H1 (cell line): Measurements from ENCODE around the gene ZKSCAN1.

Experiments used
- TF ChIP-seq, protein P1 (sequence below): IDR thresholded peaks from 2 replicates; pipeline ENCODE4 v1.6.1; 2012; ENCODE audit warnings: inconsistent platforms
- TF ChIP-seq, protein P2 (sequence below), 3 experiments: IDR thresholded peaks; 1 replicate in 2 of 3; 2 replicates in 1 of 3; pipeline versions ENCODE4 v1.5.1 to v1.6.1; 2011; ENCODE audit warnings: low read length in 3 of 3, mild to moderate bottlenecking in 3 of 3, inconsistent platforms in 2 of 3, low read depth in 1 of 3, moderate library complexity in 1 of 3; ENCODE audit not compliant: insufficient read depth in 1 of 3; ENCODE audit errors: control extremely low read depth in 1 of 3

DNA sequence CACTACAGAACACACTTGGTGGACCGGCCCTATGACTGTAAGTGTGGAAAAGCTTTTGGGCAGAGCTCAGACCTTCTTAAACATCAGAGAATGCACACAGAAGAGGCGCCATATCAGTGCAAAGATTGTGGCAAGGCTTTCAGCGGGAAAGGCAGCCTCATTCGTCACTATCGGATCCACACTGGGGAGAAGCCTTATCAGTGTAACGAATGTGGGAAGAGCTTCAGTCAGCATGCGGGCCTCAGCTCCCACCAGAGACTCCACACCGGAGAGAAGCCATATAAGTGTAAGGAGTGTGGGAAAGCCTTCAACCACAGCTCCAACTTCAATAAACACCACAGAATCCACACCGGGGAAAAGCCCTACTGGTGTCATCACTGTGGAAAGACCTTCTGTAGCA is 48.8 kb downstream of the ZKSCAN1 start:
- TF ChIP-seq, protein P1, sequence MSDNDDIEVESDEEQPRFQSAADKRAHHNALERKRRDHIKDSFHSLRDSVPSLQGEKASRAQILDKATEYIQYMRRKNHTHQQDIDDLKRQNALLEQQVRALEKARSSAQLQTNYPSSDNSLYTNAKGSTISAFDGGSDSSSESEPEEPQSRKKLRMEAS: no peak
- TF ChIP-seq, protein P2, sequence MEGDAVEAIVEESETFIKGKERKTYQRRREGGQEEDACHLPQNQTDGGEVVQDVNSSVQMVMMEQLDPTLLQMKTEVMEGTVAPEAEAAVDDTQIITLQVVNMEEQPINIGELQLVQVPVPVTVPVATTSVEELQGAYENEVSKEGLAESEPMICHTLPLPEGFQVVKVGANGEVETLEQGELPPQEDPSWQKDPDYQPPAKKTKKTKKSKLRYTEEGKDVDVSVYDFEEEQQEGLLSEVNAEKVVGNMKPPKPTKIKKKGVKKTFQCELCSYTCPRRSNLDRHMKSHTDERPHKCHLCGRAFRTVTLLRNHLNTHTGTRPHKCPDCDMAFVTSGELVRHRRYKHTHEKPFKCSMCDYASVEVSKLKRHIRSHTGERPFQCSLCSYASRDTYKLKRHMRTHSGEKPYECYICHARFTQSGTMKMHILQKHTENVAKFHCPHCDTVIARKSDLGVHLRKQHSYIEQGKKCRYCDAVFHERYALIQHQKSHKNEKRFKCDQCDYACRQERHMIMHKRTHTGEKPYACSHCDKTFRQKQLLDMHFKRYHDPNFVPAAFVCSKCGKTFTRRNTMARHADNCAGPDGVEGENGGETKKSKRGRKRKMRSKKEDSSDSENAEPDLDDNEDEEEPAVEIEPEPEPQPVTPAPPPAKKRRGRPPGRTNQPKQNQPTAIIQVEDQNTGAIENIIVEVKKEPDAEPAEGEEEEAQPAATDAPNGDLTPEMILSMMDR (IDR thresholded peaks at IDR 0.05; ENCODE audit: control extremely low read depth in 1 of 3, insufficient read depth in 1 of 3, low read depth in 1 of 3, low read length in 3 of 3): no peak
